ENCODE results near the gene MTMR12. TPM values are rescaled to one million over a fixed set of nuclear protein-coding genes. Genes with fewer than 3 reads are reported as not detected.

MTMR12 gene
- total and polyA plus RNA-seq, 10 of the 15 experiments (the other 5 are each of a cell fraction or from before 2014, with no cell fraction given): 5.0 to 22.9 (median 16.3) TPM

DNA sequence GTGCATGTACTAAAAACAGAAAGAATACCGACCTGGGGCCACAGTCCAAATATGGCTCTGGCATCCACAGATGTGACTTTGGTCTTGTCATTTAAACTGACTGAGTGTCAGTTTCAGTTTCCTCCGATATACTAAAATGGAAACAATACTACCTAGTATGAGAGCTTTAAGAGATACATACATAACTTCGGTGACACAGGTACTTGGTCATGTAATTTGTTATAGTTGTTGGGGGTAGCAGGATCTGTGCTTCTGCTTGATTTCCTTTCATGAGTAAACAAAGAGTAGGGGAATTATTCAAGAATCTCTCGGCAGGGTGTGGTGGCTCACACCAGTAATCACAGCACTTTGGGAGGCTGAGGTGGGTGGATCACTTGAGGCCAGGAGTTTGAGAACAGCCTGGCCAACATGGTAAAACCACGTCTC lies 32.1 kb downstream of the MTMR12 start (continued):
- TF ChIP-seq CBX5 (IDR thresholded peaks at IDR 0.05; ENCODE audit: low read depth) (peak; percentile 54; the same call in 1 of the 2 replicates), SPI1 (IDR thresholded peaks at IDR 0.05; ENCODE audit: borderline replicate concordance, insufficient read depth, low read depth, low read length) (no peak), SMARCA5 (IDR thresholded peaks at IDR 0.05) (peak; percentile 81; the same call in 1 of the 2 replicates), SMC3 (IDR thresholded peaks at IDR 0.05; ENCODE audit: borderline replicate concordance, low read length) (no peak), FOXM1 (IDR thresholded peaks at IDR 0.05; ENCODE audit: low read depth, low read length) (peak; percentile 78), CREB1 (IDR thresholded peaks at IDR 0.05; ENCODE audit: low read depth) (peak; percentile 75), KLF5 (IDR thresholded peaks at IDR 0.05; ENCODE audit: partially characterized antibody) (peak; percentile 50), POLR2AphosphoS2 (IDR thresholded peaks at IDR 0.05; ENCODE audit: low read depth, low read length) (no peak), POLR2A (IDR thresholded peaks at IDR 0.05; ENCODE audit: low read depth, low read length) (no peak), RFX5 (IDR thresholded peaks at IDR 0.05; ENCODE audit: low read depth, low read length) (no peak), YY1 (IDR thresholded peaks at IDR 0.05; ENCODE audit: low read depth, low read length) (no peak), SREBF1 (IDR thresholded peaks at IDR 0.05; ENCODE audit: low read length) (no peak), STAT1 (conservative IDR thresholded peaks at IDR 0.05) (no peak), ZNF217 (IDR thresholded peaks at IDR 0.05) (no peak), CREM (IDR thresholded peaks at IDR 0.05; ENCODE audit: low read depth) (peak; percentile 34; the same call in 1 of the 2 replicates), RCOR1 (conservative IDR thresholded peaks at IDR 0.05; ENCODE audit: low read depth, low read length) (no peak), NR2C2 (IDR thresholded peaks at IDR 0.05; ENCODE audit: borderline replicate concordance, control insufficient read depth, insufficient read length, low read depth) (no peak), EZH2 (IDR thresholded peaks at IDR 0.05; ENCODE audit: borderline replicate concordance, control insufficient read depth, low read depth, low read length) (no peak), NRF1 (conservative IDR thresholded peaks at IDR 0.05; ENCODE audit: low read depth, low read length) (no peak), ZNF274 (IDR thresholded peaks at IDR 0.05; ENCODE audit: insufficient read depth, insufficient read length) (no peak), MTA3 (IDR thresholded peaks at IDR 0.05; ENCODE audit: borderline replicate concordance, low read length) (peak; percentile 52; the same call in 1 of the 2 replicates), SUZ12 (IDR thresholded peaks at IDR 0.05; ENCODE audit: unreplicated experiment) (no peak)
- TF ChIP-seq, protein P1, sequence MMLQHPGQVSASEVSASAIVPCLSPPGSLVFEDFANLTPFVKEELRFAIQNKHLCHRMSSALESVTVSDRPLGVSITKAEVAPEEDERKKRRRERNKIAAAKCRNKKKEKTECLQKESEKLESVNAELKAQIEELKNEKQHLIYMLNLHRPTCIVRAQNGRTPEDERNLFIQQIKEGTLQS (IDR thresholded peaks at IDR 0.05; ENCODE audit: borderline replicate concordance, extremely low read depth, low read depth, low read length): no peak
- TF ChIP-seq, protein P2, sequence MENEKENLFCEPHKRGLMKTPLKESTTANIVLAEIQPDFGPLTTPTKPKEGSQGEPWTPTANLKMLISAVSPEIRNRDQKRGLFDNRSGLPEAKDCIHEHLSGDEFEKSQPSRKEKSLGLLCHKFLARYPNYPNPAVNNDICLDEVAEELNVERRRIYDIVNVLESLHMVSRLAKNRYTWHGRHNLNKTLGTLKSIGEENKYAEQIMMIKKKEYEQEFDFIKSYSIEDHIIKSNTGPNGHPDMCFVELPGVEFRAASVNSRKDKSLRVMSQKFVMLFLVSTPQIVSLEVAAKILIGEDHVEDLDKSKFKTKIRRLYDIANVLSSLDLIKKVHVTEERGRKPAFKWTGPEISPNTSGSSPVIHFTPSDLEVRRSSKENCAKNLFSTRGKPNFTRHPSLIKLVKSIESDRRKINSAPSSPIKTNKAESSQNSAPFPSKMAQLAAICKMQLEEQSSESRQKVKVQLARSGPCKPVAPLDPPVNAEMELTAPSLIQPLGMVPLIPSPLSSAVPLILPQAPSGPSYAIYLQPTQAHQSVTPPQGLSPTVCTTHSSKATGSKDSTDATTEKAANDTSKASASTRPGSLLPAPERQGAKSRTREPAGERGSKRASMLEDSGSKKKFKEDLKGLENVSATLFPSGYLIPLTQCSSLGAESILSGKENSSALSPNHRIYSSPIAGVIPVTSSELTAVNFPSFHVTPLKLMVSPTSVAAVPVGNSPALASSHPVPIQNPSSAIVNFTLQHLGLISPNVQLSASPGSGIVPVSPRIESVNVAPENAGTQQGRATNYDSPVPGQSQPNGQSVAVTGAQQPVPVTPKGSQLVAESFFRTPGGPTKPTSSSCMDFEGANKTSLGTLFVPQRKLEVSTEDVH (IDR thresholded peaks at IDR 0.05; ENCODE audit: low read depth, partially characterized antibody): no peak
- TF ChIP-seq, protein P3, sequence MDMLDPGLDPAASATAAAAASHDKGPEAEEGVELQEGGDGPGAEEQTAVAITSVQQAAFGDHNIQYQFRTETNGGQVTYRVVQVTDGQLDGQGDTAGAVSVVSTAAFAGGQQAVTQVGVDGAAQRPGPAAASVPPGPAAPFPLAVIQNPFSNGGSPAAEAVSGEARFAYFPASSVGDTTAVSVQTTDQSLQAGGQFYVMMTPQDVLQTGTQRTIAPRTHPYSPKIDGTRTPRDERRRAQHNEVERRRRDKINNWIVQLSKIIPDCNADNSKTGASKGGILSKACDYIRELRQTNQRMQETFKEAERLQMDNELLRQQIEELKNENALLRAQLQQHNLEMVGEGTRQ (IDR thresholded peaks at IDR 0.05; ENCODE audit: borderline replicate concordance, low read depth, low read length): no peak
- TF ChIP-seq, protein P4, sequence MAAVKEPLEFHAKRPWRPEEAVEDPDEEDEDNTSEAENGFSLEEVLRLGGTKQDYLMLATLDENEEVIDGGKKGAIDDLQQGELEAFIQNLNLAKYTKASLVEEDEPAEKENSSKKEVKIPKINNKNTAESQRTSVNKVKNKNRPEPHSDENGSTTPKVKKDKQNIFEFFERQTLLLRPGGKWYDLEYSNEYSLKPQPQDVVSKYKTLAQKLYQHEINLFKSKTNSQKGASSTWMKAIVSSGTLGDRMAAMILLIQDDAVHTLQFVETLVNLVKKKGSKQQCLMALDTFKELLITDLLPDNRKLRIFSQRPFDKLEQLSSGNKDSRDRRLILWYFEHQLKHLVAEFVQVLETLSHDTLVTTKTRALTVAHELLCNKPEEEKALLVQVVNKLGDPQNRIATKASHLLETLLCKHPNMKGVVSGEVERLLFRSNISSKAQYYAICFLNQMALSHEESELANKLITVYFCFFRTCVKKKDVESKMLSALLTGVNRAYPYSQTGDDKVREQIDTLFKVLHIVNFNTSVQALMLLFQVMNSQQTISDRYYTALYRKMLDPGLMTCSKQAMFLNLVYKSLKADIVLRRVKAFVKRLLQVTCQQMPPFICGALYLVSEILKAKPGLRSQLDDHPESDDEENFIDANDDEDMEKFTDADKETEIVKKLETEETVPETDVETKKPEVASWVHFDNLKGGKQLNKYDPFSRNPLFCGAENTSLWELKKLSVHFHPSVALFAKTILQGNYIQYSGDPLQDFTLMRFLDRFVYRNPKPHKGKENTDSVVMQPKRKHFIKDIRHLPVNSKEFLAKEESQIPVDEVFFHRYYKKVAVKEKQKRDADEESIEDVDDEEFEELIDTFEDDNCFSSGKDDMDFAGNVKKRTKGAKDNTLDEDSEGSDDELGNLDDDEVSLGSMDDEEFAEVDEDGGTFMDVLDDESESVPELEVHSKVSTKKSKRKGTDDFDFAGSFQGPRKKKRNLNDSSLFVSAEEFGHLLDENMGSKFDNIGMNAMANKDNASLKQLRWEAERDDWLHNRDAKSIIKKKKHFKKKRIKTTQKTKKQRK (IDR thresholded peaks at IDR 0.05; ENCODE audit: low read depth, low read length): no peak
